ENCODE data around the gene ACAP3.
"Not testable (repeated sequence)": the region's sequence is repeated elsewhere in the genome, so short reads cannot be mapped to it uniquely, and the experiment has no call there.

Gene ACAP3

GRCh38 chr1:1330366-1331067 lies 22.8 kb upstream of the ACAP3 start:
- no peak for DNase-seq (ENCODE audit: low spot score)

- no peak for DNase-seq (ENCODE audit: low spot score)
These were observed 21.8 kb upstream of the ACAP3 start for GRCh38 chr1:1329304-1330210.

GRCh38 chr1:1328254-1328653 lies 20.5 kb upstream of the ACAP3 start:
- DNase-seq (ENCODE audit: low spot score), result no peak

GRCh38 chr1:1327291-1327690 lies 19.6 kb upstream of the ACAP3 start:
- no peak for DNase-seq (ENCODE audit: low spot score)

- DNase-seq (ENCODE audit: low spot score), result no peak
These were observed 18.4 kb upstream of the ACAP3 start for GRCh38 chr1:1326075-1326605.

GRCh38 chr1:1325288-1326074 lies 17.8 kb upstream of the ACAP3 start:
- DNase-seq (ENCODE audit: low spot score), result no peak

- DNase-seq (ENCODE audit: low spot score), result peak; percentile 98
These were observed 17.0 kb upstream of the ACAP3 start, which contains the start of the genes CPTP and INTS11 for GRCh38 chr1:1324524-1325287. TSS of gene CPTP (plus strand) at chr1:1324802. CDS start at chr1:1326911, 2,109 bp downstream. TSS of gene INTS11 (minus strand) at chr1:1324660. CDS start at chr1:1324608, 52 bp downstream.

GRCh38 chr1:1324084-1324523 lies 16.4 kb upstream of the ACAP3 start:
- no peak for DNase-seq (ENCODE audit: low spot score)

- no peak for DNase-seq (ENCODE audit: low spot score)
These were observed 15.2 kb upstream of the ACAP3 start for GRCh38 chr1:1322952-1323351.

- DNase-seq (ENCODE audit: low spot score), result no peak
These were observed 14.7 kb upstream of the ACAP3 start for GRCh38 chr1:1322418-1322817.

GRCh38 chr1:1321477-1321876 lies 13.7 kb upstream of the ACAP3 start:
- no peak for DNase-seq (ENCODE audit: low spot score)

- no peak for DNase-seq (ENCODE audit: low spot score)
These were observed 13.1 kb upstream of the ACAP3 start for GRCh38 chr1:1320666-1321448.

GRCh38 chr1:1319646-1319941 lies 11.9 kb upstream of the ACAP3 start:
- no peak for DNase-seq (ENCODE audit: low spot score)

GRCh38 chr1:1318777-1319645 lies 11.3 kb upstream of the ACAP3 start:
- DNase-seq (ENCODE audit: low spot score), result no peak

- no peak for DNase-seq (ENCODE audit: low spot score)
These were observed 10.5 kb upstream of the ACAP3 start for GRCh38 chr1:1318131-1318652.

GRCh38 chr1:1317420-1317819 lies 9.7 kb upstream of the ACAP3 start:
- DNase-seq (ENCODE audit: low spot score), result no peak

- DNase-seq (ENCODE audit: low spot score), result not testable (repeated sequence)
These were observed 8.5 kb upstream of the ACAP3 start for GRCh38 chr1:1316199-1316598.

GRCh38 chr1:1315435-1315954 lies 7.8 kb upstream of the ACAP3 start:
- DNase-seq (ENCODE audit: low spot score), result no peak

- DNase-seq (ENCODE audit: low spot score), result no peak
These were observed 7.1 kb upstream of the ACAP3 start for GRCh38 chr1:1314678-1315335.
